Psoas muscle (tissue), 8 donors: ENCODE data around the gene TRAPPC4. TPM values are rescaled to one million over a fixed set of nuclear protein-coding genes. Genes with fewer than 3 reads are reported as not detected.

Experiments
- ATAC-seq, 4 donors: fragments of 200-7000 bp; cut with Tn5 transposase; one replicate each; pipeline ENCODE4 v1.9.1; 2020; ENCODE audit warnings: moderate library complexity in 3 of 4, mild to moderate bottlenecking in 2 of 4
- DNase-seq, 2 donors: peaks; one replicate each; pipeline ENCODE4 v3.0.0-alpha.2; 2020
- H3K27ac ChIP-seq: fragments of 200-600 bp; one replicate; pipeline ENCODE4 v1.8.0; 2022
- H3K27me3 ChIP-seq, 3 donors: fragments of 200-600 bp in 1 of 3; one replicate each; pipeline versions ENCODE4 v1.6.1 to v1.8.0; 2013 to 2022; ENCODE audit warnings: low read length in 2 of 3, mild to moderate bottlenecking in 2 of 3, moderate library complexity in 1 of 3; ENCODE audit not compliant: insufficient read depth in 3 of 3
- H3K36me3 ChIP-seq, 2 donors: fragments of 200-600 bp in 1 of 2; one replicate each; pipeline versions ENCODE4 v1.6.1 to v1.8.0; 2013 to 2022; ENCODE audit warnings: low read depth in 1 of 2, mild to moderate bottlenecking in 1 of 2, moderate library complexity in 1 of 2; ENCODE audit not compliant: insufficient read depth in 1 of 2
- H3K4me1 ChIP-seq: fragments of 200-600 bp; one replicate; pipeline ENCODE4 v1.8.0; 2022
- H3K4me3 ChIP-seq: fragments of 200-600 bp; one replicate; pipeline ENCODE4 v1.8.0; 2022; ENCODE audit warnings: mild to moderate bottlenecking
- H3K9me3 ChIP-seq: fragments of 200-600 bp; one replicate; pipeline ENCODE4 v1.8.0; 2022
- whole genome bisulfite sequencing, 3 donors: extraction: QIAGEN DNeasy Blood & Tissue Kit; methylation state at CpG; one replicate each; pipeline versions ENCODE4 v1.1.6 to v1.1.7; 2013; 5-methylcytosine and 5-hydroxymethylcytosine counted together
- intact Hi-C, 2 donors: fragments of 100-400 bp; cut with DNase I; formaldehyde crosslinking; loops; one replicate each; pipeline versions ENCODE4 v1.11.0 to v1.14.2; 2022
- polyA plus RNA-seq, 3 donors: library from polyadenylated mRNA; stranded (reverse); fragments of 200-250 nt; gene quantifications; one replicate each; pipeline ENCODE4 v1.2.3, GENCODE V29; 2013
- total RNA-seq, 4 donors: library from RNA; stranded (reverse); fragmentation: NEBNext Ultra II Directional in 2 of 4; extraction: Animal tissue kit (Norgen Biotek cat#: 25700) in 2 of 4; gene quantifications; one replicate each; pipeline versions ENCODE4 v1.2.1 to v1.2.4, GENCODE V29; 2021 to 2023
- TF ChIP-seq, protein P1 (sequence below): fragments of 200-600 bp; IDR thresholded peaks from one replicate; pipeline ENCODE4 v1.8.0; 2022; ENCODE audit warnings: antibody characterized with exemption
- donor health status: healthy with polysubstance abuse.
- donor health status: DM: no; HTN: no; CAD: no; lungs with moderate emphysema.
- donor health status: Bipolar disorder and iron deficiency.
- donor health status: healthy.
- donor health status: DM: yes; HTN: yes; CAD: no.
- donor health status: DM: no; HTN: no; CAD: no.
- donor health status: DM: no; HTN: no; CAD: no.
- donor health status: DM: yes; HTN: yes; CAD: no.

TRAPPC4 gene
- total and polyA plus RNA-seq, 7 donors: 39.0 to 99.5 (median 54.8) TPM

- no peak for ATAC-seq
Observed at GRCh38 chr11:119048644-119049043, 30.1 kb downstream of the TRAPPC4 start.

DNA sequence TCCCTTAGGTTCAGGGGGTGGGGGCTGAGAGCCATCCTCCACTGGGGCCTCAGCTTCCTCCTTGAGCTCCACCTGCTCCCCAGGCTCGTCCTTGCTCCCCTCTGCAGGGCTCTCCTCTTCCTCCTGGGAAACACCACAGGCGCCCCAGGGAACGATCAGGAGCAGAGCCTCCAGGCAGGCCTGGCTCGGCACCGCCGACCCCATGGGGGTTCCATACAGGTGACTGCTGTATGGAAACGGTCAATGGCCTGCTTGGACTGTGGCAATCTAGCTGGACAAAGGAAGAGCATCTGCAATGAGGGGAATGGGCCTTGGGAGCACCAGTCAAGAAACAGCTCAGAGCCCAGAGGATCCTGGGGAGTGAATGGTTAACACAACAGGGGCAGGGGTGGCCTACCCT, 30.5 kb downstream of the TRAPPC4 start:
- no peaks in the 10 kb centered on the region for H3K9me3 ChIP-seq
- ATAC-seq (no peak), DNase-seq (no peak)
- H3K27ac ChIP-seq: no peak overlapping the region
- no peak overlapping the region for H3K4me3 ChIP-seq
- WGBS, 3 donors: 91 to 95% (median 92%) methylated on average over 7 of the region's 7 CpGs
- peaks cover 9 to 99% of the 10 kb centered on the region in 2 donors for H3K36me3 ChIP-seq
- no peaks in the 10 kb centered on the region for H3K4me1 ChIP-seq
- H3K27me3 ChIP-seq: no peaks in the 10 kb centered on the region
- TF ChIP-seq, protein P1, sequence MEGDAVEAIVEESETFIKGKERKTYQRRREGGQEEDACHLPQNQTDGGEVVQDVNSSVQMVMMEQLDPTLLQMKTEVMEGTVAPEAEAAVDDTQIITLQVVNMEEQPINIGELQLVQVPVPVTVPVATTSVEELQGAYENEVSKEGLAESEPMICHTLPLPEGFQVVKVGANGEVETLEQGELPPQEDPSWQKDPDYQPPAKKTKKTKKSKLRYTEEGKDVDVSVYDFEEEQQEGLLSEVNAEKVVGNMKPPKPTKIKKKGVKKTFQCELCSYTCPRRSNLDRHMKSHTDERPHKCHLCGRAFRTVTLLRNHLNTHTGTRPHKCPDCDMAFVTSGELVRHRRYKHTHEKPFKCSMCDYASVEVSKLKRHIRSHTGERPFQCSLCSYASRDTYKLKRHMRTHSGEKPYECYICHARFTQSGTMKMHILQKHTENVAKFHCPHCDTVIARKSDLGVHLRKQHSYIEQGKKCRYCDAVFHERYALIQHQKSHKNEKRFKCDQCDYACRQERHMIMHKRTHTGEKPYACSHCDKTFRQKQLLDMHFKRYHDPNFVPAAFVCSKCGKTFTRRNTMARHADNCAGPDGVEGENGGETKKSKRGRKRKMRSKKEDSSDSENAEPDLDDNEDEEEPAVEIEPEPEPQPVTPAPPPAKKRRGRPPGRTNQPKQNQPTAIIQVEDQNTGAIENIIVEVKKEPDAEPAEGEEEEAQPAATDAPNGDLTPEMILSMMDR: no peak
- intact Hi-C loops: no loop called here

More at GRCh38 chr11:119048644-119049043, 30.1 kb downstream of the TRAPPC4 start:
- Histone ChIP-seq H3K27me3 (no peaks in the 10 kb centered on the region), H3K27ac (no peak overlapping the region), H3K36me3 (peaks cover 6 to 95% of the 10 kb centered on the region in 2 donors), H3K4me3 (no peak overlapping the region), H3K9me3 (no peaks in the 10 kb centered on the region), H3K4me1 (no peaks in the 10 kb centered on the region)
- TF ChIP-seq, protein P1: no peak
- intact Hi-C loops: no loop called here
- DNase-seq: no peak
- 94 to 95% (median 95%) methylated on average over 9 of the region's 9 CpGs for WGBS, 3 donors

DNA sequence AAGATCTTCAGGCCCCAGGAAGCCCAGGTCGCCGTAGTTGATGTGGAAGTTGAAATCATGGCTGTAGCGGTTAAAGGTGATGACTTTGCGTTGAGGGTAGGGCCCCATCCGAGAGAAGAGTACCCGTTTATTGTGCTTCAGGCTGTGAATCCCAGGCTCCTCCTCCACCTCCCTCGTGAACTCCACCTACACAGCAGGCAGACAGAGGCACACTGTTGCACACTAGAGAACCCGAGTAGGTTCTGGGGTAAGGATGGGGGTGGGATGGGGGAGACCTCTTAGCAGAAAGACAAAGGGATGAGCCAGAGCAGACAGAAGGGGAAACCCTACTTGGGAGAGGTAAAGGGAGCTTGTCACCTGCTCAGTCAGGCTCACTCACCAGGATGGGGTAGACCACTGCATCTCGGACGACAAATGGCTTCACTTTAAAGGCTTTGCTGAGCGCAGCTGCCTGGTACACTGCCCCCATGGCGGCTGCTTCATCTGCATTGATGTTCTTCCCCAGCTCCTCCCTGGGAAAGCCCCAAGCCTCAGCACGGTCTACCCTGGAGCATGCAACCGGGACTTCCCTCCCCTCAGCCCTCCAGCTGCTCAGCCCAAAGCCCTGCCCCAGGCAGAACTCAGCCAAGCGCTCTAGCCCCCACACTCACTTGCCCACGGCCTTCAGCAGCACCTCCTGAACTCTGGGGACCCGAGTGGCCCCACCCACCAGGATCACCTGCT, 33.0 kb downstream of the TRAPPC4 start:
- Histone ChIP-seq H3K27me3 (no peaks in the 10 kb centered on the region), H3K9me3 (no peaks in the 10 kb centered on the region), H3K27ac (no peak overlapping the region), H3K4me1 (peaks cover 10% of the 10 kb centered on the region), H3K36me3 (peaks cover 12 to 88% of the 10 kb centered on the region in 2 donors), H3K4me3 (no peak overlapping the region)
- ATAC-seq (no peak), DNase-seq (no peak)
- TF ChIP-seq, protein P1: no peak
- intact Hi-C loops: no loop called here
- 82 to 84% (median 83%) methylated on average over 17 of the region's 17 CpGs for WGBS, 3 donors

GRCh38 chr11:119052163-119052814, 33.7 kb downstream of the TRAPPC4 start:
- Histone ChIP-seq H3K27me3 (no peaks in the 10 kb centered on the region), H3K27ac (no peak overlapping the region), H3K9me3 (no peaks in the 10 kb centered on the region), H3K36me3 (peaks cover 10 to 81% of the 10 kb centered on the region in 2 donors), H3K4me3 (no peak overlapping the region), H3K4me1 (peaks cover 10% of the 10 kb centered on the region)
- 86 to 93% (median 88%) methylated on average over 23 of the region's 23 CpGs for WGBS, 3 donors
- DNase-seq (no peak), ATAC-seq (no peak)
- TF ChIP-seq, protein P1: no peak
- intact Hi-C loops: no loop called here
